Measurements from ENCODE around the gene ZCWPW1.
"Not testable (repeated sequence)": the region's sequence is repeated elsewhere in the genome, so short reads cannot be mapped to it uniquely, and the experiment has no call there.

Gene ZCWPW1

GRCh38 chr7:100360135-100360854 is 68.2 kb downstream of the ZCWPW1 start:
- H3K27me3 ChIP-seq = no peaks in the 10 kb centered on the region
- peaks cover 17% of the 10 kb centered on the region for H3K4me1 ChIP-seq
- H3K9ac ChIP-seq = no peak overlapping the region
- H3K27ac ChIP-seq = no peak overlapping the region
- peaks cover 100% of the 10 kb centered on the region for H3K36me3 ChIP-seq
- no peak overlapping the region for H3K4me3 ChIP-seq
- no peak for TF ChIP-seq Cebpa-rat (IDR thresholded peaks at IDR 0.05)
- peaks cover 25% of the 10 kb centered on the region for H4K20me1 ChIP-seq
- no peak overlapping the region for H3K4me2 ChIP-seq
- H3K9me3 ChIP-seq = no peaks in the 10 kb centered on the region

- no peak for TF ChIP-seq Cebpa-rat (IDR thresholded peaks at IDR 0.05)
- Histone ChIP-seq H3K36me3 (peaks cover 100% of the 10 kb centered on the region), H3K9me3 (no peaks in the 10 kb centered on the region), H3K4me3 (no peak overlapping the region), H3K27me3 (no peaks in the 10 kb centered on the region), H4K20me1 (peaks cover 39% of the 10 kb centered on the region), H3K4me2 (no peak overlapping the region), H3K27ac (no peak overlapping the region), H3K4me1 (peaks cover 3% of the 10 kb centered on the region; the same call in 1 of the 2 replicates), H3K9ac (no peak overlapping the region)
Observed at GRCh38 chr7:100358857-100359212, 69.7 kb downstream of the ZCWPW1 start.

GRCh38 chr7:100358027-100358856 is 70.3 kb downstream of the ZCWPW1 start, which contains the start of gene PILRB:
Gene PILRB (plus strand): TSS chr7:100358117. CDS start chr7:100358303, 186 bp downstream.
- no peaks in the 10 kb centered on the region for H3K9me3 ChIP-seq
- H4K20me1 ChIP-seq = peaks cover 45% of the 10 kb centered on the region
- H3K4me3 ChIP-seq = no peak within 1 kb of the TSS
- peaks cover 4% of the 10 kb centered on the region; the same call in 1 of the 2 replicates for H3K4me1 ChIP-seq
- TF ChIP-seq Cebpa-rat (IDR thresholded peaks at IDR 0.05) = no peak
- peaks cover 100% of the 10 kb centered on the region for H3K36me3 ChIP-seq
- H3K27me3 ChIP-seq = no peaks in the 10 kb centered on the region
- peak within 1 kb of the TSS; percentile 29; the same call in 1 of the 2 replicates for H3K9ac ChIP-seq
- 0 out of 2 replicates have a peak within 1 kb of the TSS, but pooled peaks have one; percentile 13 for H3K27ac ChIP-seq
- H3K4me2 ChIP-seq = no peak within 1 kb of the TSS

- Histone ChIP-seq H3K27ac (0 out of 2 replicates have a peak overlapping the region, but pooled peaks have one; percentile 13), H3K9me3 (no peaks in the 10 kb centered on the region), H4K20me1 (peaks cover 45% of the 10 kb centered on the region), H3K4me1 (peaks cover 4% of the 10 kb centered on the region; the same call in 1 of the 2 replicates), H3K27me3 (no peaks in the 10 kb centered on the region), H3K4me3 (no peak overlapping the region), H3K36me3 (peaks cover 100% of the 10 kb centered on the region), H3K4me2 (no peak overlapping the region), H3K9ac (peak overlapping the region; percentile 29; the same call in 1 of the 2 replicates)
- TF ChIP-seq Cebpa-rat (IDR thresholded peaks at IDR 0.05) = no peak
Observed at GRCh38 chr7:100357131-100357561, 71.4 kb downstream of the ZCWPW1 start.

GRCh38 chr7:100356416-100357068 is 72.0 kb downstream of the ZCWPW1 start:
- Histone ChIP-seq H3K4me2 (no peak overlapping the region), H3K9me3 (no peaks in the 10 kb centered on the region), H3K4me3 (no peak overlapping the region), H3K27me3 (no peaks in the 10 kb centered on the region), H4K20me1 (peaks cover 49% of the 10 kb centered on the region), H3K9ac (peak overlapping the region; percentile 29; the same call in 1 of the 2 replicates), H3K27ac (0 out of 2 replicates have a peak overlapping the region, but pooled peaks have one; percentile 13), H3K36me3 (peaks cover 100% of the 10 kb centered on the region), H3K4me1 (peaks cover 8% of the 10 kb centered on the region; the same call in 1 of the 2 replicates)
- no peak for TF ChIP-seq Cebpa-rat (IDR thresholded peaks at IDR 0.05)

GRCh38 chr7:100353685-100354330 is 74.7 kb downstream of the ZCWPW1 start:
- H3K27me3 ChIP-seq = no peaks in the 10 kb centered on the region
- TF ChIP-seq Cebpa-rat (IDR thresholded peaks at IDR 0.05) = no peak
- H3K9ac ChIP-seq = 0 out of 2 replicates have a peak overlapping the region, but pooled peaks have one; percentile 19
- peaks cover 100% of the 10 kb centered on the region for H3K36me3 ChIP-seq
- no peaks in the 10 kb centered on the region for H3K9me3 ChIP-seq
- peak overlapping the region; percentile 38; the same call in 1 of the 2 replicates for H3K27ac ChIP-seq
- peaks cover 67% of the 10 kb centered on the region for H4K20me1 ChIP-seq
- H3K4me2 ChIP-seq = no peak overlapping the region
- H3K4me3 ChIP-seq = no peak overlapping the region
- H3K4me1 ChIP-seq = peaks cover 12% of the 10 kb centered on the region; the same call in 1 of the 2 replicates

GRCh38 chr7:100352984-100353684 is 75.4 kb downstream of the ZCWPW1 start:
- peaks cover 12% of the 10 kb centered on the region; the same call in 1 of the 2 replicates for H3K4me1 ChIP-seq
- H3K36me3 ChIP-seq = peaks cover 100% of the 10 kb centered on the region
- TF ChIP-seq Cebpa-rat (IDR thresholded peaks at IDR 0.05) = no peak
- H3K27ac ChIP-seq = peak overlapping the region; percentile 38; the same call in 1 of the 2 replicates
- no peaks in the 10 kb centered on the region for H3K27me3 ChIP-seq
- no peaks in the 10 kb centered on the region for H3K9me3 ChIP-seq
- H4K20me1 ChIP-seq = peaks cover 64% of the 10 kb centered on the region
- 0 out of 2 replicates have a peak overlapping the region, but pooled peaks have one; percentile 19 for H3K9ac ChIP-seq
- no peak overlapping the region for H3K4me2 ChIP-seq
- H3K4me3 ChIP-seq = no peak overlapping the region

- H3K9me3 ChIP-seq, H3K4me2 ChIP-seq, H3K9ac ChIP-seq, H3K27ac ChIP-seq, H3K4me3 ChIP-seq, H3K27me3 ChIP-seq: not testable (repeated sequence)
- Histone ChIP-seq H3K4me1 (peaks cover 12% of the 10 kb centered on the region; the same call in 1 of the 2 replicates), H3K36me3 (peaks cover 100% of the 10 kb centered on the region), H4K20me1 (peaks cover 65% of the 10 kb centered on the region)
Observed at GRCh38 chr7:100352230-100352781, 76.2 kb downstream of the ZCWPW1 start.

Data from BLaER1 (cell line).